Urinary bladder (tissue), 4 donors: Measurements from ENCODE around the gene PARD3. TPM values are rescaled to one million over a fixed set of nuclear protein-coding genes. Genes with fewer than 3 reads are reported as not detected.
"Not testable (repeated sequence)": the region's sequence is repeated elsewhere in the genome, so short reads cannot be mapped to it uniquely, and the experiment has no call there.

Experiments used
- DNase-seq: peaks from one replicate; pipeline ENCODE4 v3.0.0-alpha.2; 2015; ENCODE audit errors: extremely low spot score
- H3K27ac ChIP-seq: one replicate; pipeline ENCODE4 v1.5.1; 2013; ENCODE audit warnings: low read depth, mild to moderate bottlenecking, moderate library complexity
- H3K36me3 ChIP-seq: one replicate; pipeline ENCODE4 v1.6.1; 2013; ENCODE audit warnings: mild to moderate bottlenecking, moderate library complexity; ENCODE audit not compliant: insufficient read depth
- H3K4me1 ChIP-seq: one replicate; pipeline ENCODE4 v1.6.1; 2013; ENCODE audit warnings: mild to moderate bottlenecking, moderate library complexity; ENCODE audit not compliant: insufficient read depth
- H3K4me3 ChIP-seq: one replicate; pipeline ENCODE4 v1.5.1; 2013; ENCODE audit warnings: low read depth, low read length
- WGBS: extraction: QIAGEN DNeasy Blood & Tissue Kit; methylation state at CpG from one replicate; pipeline ENCODE4 v1.1.7; 2013; 5-methylcytosine and 5-hydroxymethylcytosine counted together
- polyA plus RNA-seq: library from polyadenylated mRNA; stranded (reverse); fragments of 200-250 nt; gene quantifications from one replicate; pipeline ENCODE4 v1.2.3, GENCODE V29; 2013
- total RNA-seq: library from RNA; depleted of rRNA; stranded (reverse); fragments of >200 nt; gene quantifications from one replicate; pipeline ENCODE4 v1.2.3, GENCODE V29; 2014
- donor health status: healthy with polysubstance abuse.
- donor health status: healthy.

PARD3 gene
- total and polyA plus RNA-seq, 2 donors, result 27.5 to 89.1 TPM

- H3K4me3 ChIP-seq, result no peak overlapping the region
- 87% methylated on average over 3 of the region's 3 CpGs for WGBS
- no peak overlapping the region for H3K27ac ChIP-seq
Observed at GRCh38 chr10:34465678-34466077, 349.4 kb downstream of the PARD3 start.

GRCh38 chr10:34464591-34464990, 350.5 kb downstream of the PARD3 start:
- H3K27ac ChIP-seq, result no peak overlapping the region
- H3K36me3 ChIP-seq, result no peaks in the 10 kb centered on the region

More at GRCh38 chr10:34465678-34466077, 349.4 kb downstream of the PARD3 start:
- Histone ChIP-seq H3K4me1 (no peaks in the 10 kb centered on the region), H3K36me3 (no peaks in the 10 kb centered on the region)
- DNase-seq, result no peak

GRCh38 chr10:34464000-34464399, 351.1 kb downstream of the PARD3 start:
- no peak for DNase-seq
- Histone ChIP-seq H3K4me1 (no peaks in the 10 kb centered on the region), H3K27ac (no peak overlapping the region), H3K4me3 (no peak overlapping the region), H3K36me3 (no peaks in the 10 kb centered on the region)
- WGBS, result 94% methylated on average over 3 of the region's 3 CpGs

More at GRCh38 chr10:34464591-34464990, 350.5 kb downstream of the PARD3 start:
- Histone ChIP-seq H3K4me3 (no peak overlapping the region), H3K4me1 (no peaks in the 10 kb centered on the region)
- DNase-seq, result no peak

GRCh38 chr10:34462993-34463392, 352.1 kb downstream of the PARD3 start:
- Histone ChIP-seq H3K4me1 (no peaks in the 10 kb centered on the region), H3K27ac (no peak overlapping the region), H3K4me3 (no peak overlapping the region), H3K36me3 (no peaks in the 10 kb centered on the region)
- WGBS, result 88% methylated on average over 1 of the region's 1 CpG
- no peak for DNase-seq

- no peak for DNase-seq
- H3K4me1 ChIP-seq, result no peaks in the 10 kb centered on the region
- H3K27ac ChIP-seq, result no peak overlapping the region
- no peak overlapping the region for H3K4me3 ChIP-seq
- 58% methylated on average over 3 of the region's 3 CpGs for WGBS
- H3K36me3 ChIP-seq, result no peaks in the 10 kb centered on the region
Observed at GRCh38 chr10:34462056-34462455, 353.0 kb downstream of the PARD3 start.

- 71% methylated on average over 6 of the region's 6 CpGs for WGBS
- Histone ChIP-seq H3K4me1 (no peaks in the 10 kb centered on the region), H3K36me3 (no peaks in the 10 kb centered on the region), H3K4me3 (no peak overlapping the region), H3K27ac (no peak overlapping the region)
- DNase-seq, result no peak
Observed at GRCh38 chr10:34454590-34455261, 360.4 kb downstream of the PARD3 start.

- 73% methylated on average over 2 of the region's 2 CpGs for WGBS
- H3K36me3 ChIP-seq, result no peaks in the 10 kb centered on the region
- DNase-seq, result no peak
Observed at GRCh38 chr10:34449836-34450235, 365.3 kb downstream of the PARD3 start.

GRCh38 chr10:34446049-34446448, 369.0 kb downstream of the PARD3 start:
- Histone ChIP-seq H3K4me1 (no peaks in the 10 kb centered on the region), H3K4me3 (no peak overlapping the region), H3K36me3 (no peaks in the 10 kb centered on the region), H3K27ac (no peak overlapping the region)
- no peak for DNase-seq
- 96% methylated on average over 3 of the region's 3 CpGs for WGBS

More at GRCh38 chr10:34449836-34450235, 365.3 kb downstream of the PARD3 start:
- Histone ChIP-seq H3K4me1 (no peaks in the 10 kb centered on the region), H3K4me3 (no peak overlapping the region), H3K27ac (no peak overlapping the region)

- no peak overlapping the region for H3K27ac ChIP-seq
- H3K36me3 ChIP-seq, result no peaks in the 10 kb centered on the region
- DNase-seq, result no peak
- no peaks in the 10 kb centered on the region for H3K4me1 ChIP-seq
- 84% methylated on average over 4 of the region's 4 CpGs for WGBS
- H3K4me3 ChIP-seq, result no peak overlapping the region
Observed at GRCh38 chr10:34444223-34445183, 370.6 kb downstream of the PARD3 start.

- not testable (repeated sequence) for H3K27ac ChIP-seq, H3K36me3 ChIP-seq, H3K4me3 ChIP-seq, H3K4me1 ChIP-seq, DNase-seq
- 76% methylated on average over 4 of the region's 4 CpGs for WGBS
Observed at GRCh38 chr10:34439386-34439785, 375.7 kb downstream of the PARD3 start.

GRCh38 chr10:34438741-34439140, 376.4 kb downstream of the PARD3 start:
- Histone ChIP-seq H3K27ac (no peak overlapping the region), H3K4me1 (no peaks in the 10 kb centered on the region), H3K36me3 (no peaks in the 10 kb centered on the region), H3K4me3 (no peak overlapping the region)
- no peak for DNase-seq
- WGBS, result 79% methylated on average over 4 of the region's 4 CpGs

- Histone ChIP-seq H3K4me1 (no peaks in the 10 kb centered on the region), H3K4me3 (no peak overlapping the region), H3K27ac (no peak overlapping the region), H3K36me3 (no peaks in the 10 kb centered on the region)
- WGBS, result 75% methylated on average over 5 of the region's 5 CpGs
- DNase-seq, result no peak
Observed at GRCh38 chr10:34437906-34438305, 377.2 kb downstream of the PARD3 start.

GRCh38 chr10:34434119-34434594, 380.9 kb downstream of the PARD3 start:
- no peak overlapping the region for H3K27ac ChIP-seq
- DNase-seq, result no peak
- no peaks in the 10 kb centered on the region for H3K36me3 ChIP-seq
- H3K4me1 ChIP-seq, result no peaks in the 10 kb centered on the region
- no peak overlapping the region for H3K4me3 ChIP-seq
- 54% methylated on average over 2 of the region's 2 CpGs for WGBS
